Endodermal cell (in vitro differentiated cells): ENCODE data around the gene C1orf167. TPM values are rescaled to one million over a fixed set of nuclear protein-coding genes. Genes with fewer than 3 reads are reported as not detected.

ENCODE experiments used
- DNase-seq: peaks from one replicate; pipeline ENCODE4 v3.0.0-alpha.2; 2017
- H3K27ac ChIP-seq: 2 replicates; pipeline ENCODE4 v1.5.1; 2013; ENCODE audit warnings: mild to moderate bottlenecking, low read depth, low read length, moderate library complexity
- H3K27me3 ChIP-seq: 2 replicates; pipeline ENCODE4 v1.6.1; 2013; ENCODE audit warnings: mild to moderate bottlenecking, low read length, moderate library complexity; ENCODE audit not compliant: insufficient read depth, control insufficient read depth, poor library complexity, severe bottlenecking
- H3K36me3 ChIP-seq: 2 replicates; pipeline ENCODE4 v1.7.0; 2013; ENCODE audit warnings: mild to moderate bottlenecking, low read length, moderate library complexity; ENCODE audit not compliant: control insufficient read depth, insufficient read depth
- H3K4me1 ChIP-seq: one replicate; pipeline ENCODE4 v1.7.0; 2013; ENCODE audit warnings: low read length; ENCODE audit not compliant: control insufficient read depth, insufficient read depth
- H3K4me3 ChIP-seq: 2 replicates; pipeline ENCODE4 v1.5.1; 2013; ENCODE audit warnings: mild to moderate bottlenecking, low read length, moderate library complexity
- H3K9ac ChIP-seq: 2 replicates; pipeline ENCODE4 v1.6.1; 2013; ENCODE audit warnings: mild to moderate bottlenecking, low read length, moderate library complexity; ENCODE audit not compliant: poor library complexity, severe bottlenecking; ENCODE audit errors: extremely low read depth
- H3K9me3 ChIP-seq: 2 replicates; pipeline ENCODE4 v1.6.1; 2013; ENCODE audit warnings: mild to moderate bottlenecking, low read length, moderate library complexity; ENCODE audit not compliant: control insufficient read depth
- H3K27ac Mint-ChIP-seq: 2 replicates; pipeline ENCODE4 v1.8.0; 2020; ENCODE audit warnings: mixed read lengths
- H3K27me3 Mint-ChIP-seq: 2 replicates; pipeline ENCODE4 v1.8.0; 2021; ENCODE audit warnings: mild to moderate bottlenecking, mixed read lengths; ENCODE audit not compliant: insufficient read depth
- H3K36me3 Mint-ChIP-seq: 2 replicates; pipeline ENCODE4 v1.8.0; 2020; ENCODE audit warnings: low read depth, mixed read lengths
- H3K4me1 Mint-ChIP-seq: 2 replicates; pipeline ENCODE4 v1.8.0; 2020; ENCODE audit warnings: mixed read lengths
- H3K4me3 Mint-ChIP-seq: 2 replicates; pipeline ENCODE4 v1.8.0; 2020; ENCODE audit warnings: mild to moderate bottlenecking, moderate library complexity, mixed read lengths
- H3K9me3 Mint-ChIP-seq: 2 replicates; pipeline ENCODE4 v1.8.0; 2020; ENCODE audit warnings: mild to moderate bottlenecking, mixed read lengths
- CTCF ChIP-seq: fragments of 200-600 bp; sonication (generic); conservative IDR thresholded peaks from 2 replicates; pipeline ENCODE4 v1.5.0; 2021; ENCODE audit warnings: antibody characterized with exemption, mild to moderate bottlenecking
- WGBS, 2 experiments: methylation state at CpG; one replicate each; pipeline versions ENCODE4 v1.1.5 to v1.1.7; 2013; ENCODE audit warnings: missing lambda C conversion rate in 2 of 2, mixed read lengths in 1 of 2; ENCODE audit not compliant: insufficient coverage in 1 of 2, insufficient read length in 1 of 2; 5-methylcytosine and 5-hydroxymethylcytosine counted together
- total RNA-seq, 2 donors: library from RNA; stranded (reverse); fragmentation: NEBNext Ultra II Directional in 1 of 2; extraction: Animal tissue kit (Norgen Biotek cat#: 25700) in 1 of 2; gene quantifications; 2 replicates in 1 of 2; 3 replicates in 1 of 2; pipeline ENCODE4 v1.2.1, GENCODE V29; 2021

Gene C1orf167
- total RNA-seq, 2 donors from 2014 or later, result 0.95 to 1.4 TPM

GRCh38 chr1:11749996-11750395 is 12.0 kb upstream of the C1orf167 start:
- no peak overlapping the region for H3K4me3 ChIP-seq
- H3K36me3 Mint-ChIP-seq, result peaks cover 24% of the 10 kb centered on the region
- no peak for DNase-seq

GRCh38 chr1:11751087-11751486 is 10.9 kb upstream of the C1orf167 start:
- Histone ChIP-seq H3K36me3 (peaks cover under 1% of the 10 kb centered on the region), H3K9ac (no peak overlapping the region), H3K27me3 (no peaks in the 10 kb centered on the region), H3K27ac (no peak overlapping the region), H3K4me1 (peaks cover 3% of the 10 kb centered on the region), H3K4me3 (no peak overlapping the region), H3K9me3 (no peaks in the 10 kb centered on the region)
- Mint-ChIP-seq H3K4me3 (no peak overlapping the region), H3K4me1 (peaks cover 21% of the 10 kb centered on the region), H3K27ac (no peak overlapping the region), H3K27me3 (peaks cover 5% of the 10 kb centered on the region), H3K9me3 (no peaks in the 10 kb centered on the region), H3K36me3 (peaks cover 19% of the 10 kb centered on the region)
- TF ChIP-seq CTCF, result no peak
- DNase-seq, result no peak
- WGBS, 2 experiments, result 93 to 95% methylated on average over 5 to 9 of the region's 9 CpGs

More at GRCh38 chr1:11749996-11750395, 12.0 kb upstream of the C1orf167 start:
- Mint-ChIP-seq H3K4me1 (peaks cover 21% of the 10 kb centered on the region), H3K27ac (no peak overlapping the region), H3K4me3 (no peak overlapping the region), H3K9me3 (no peaks in the 10 kb centered on the region), H3K27me3 (no peaks in the 10 kb centered on the region)
- Histone ChIP-seq H3K9me3 (no peaks in the 10 kb centered on the region), H3K36me3 (peaks cover 5% of the 10 kb centered on the region), H3K4me1 (peaks cover 3% of the 10 kb centered on the region), H3K27ac (no peak overlapping the region), H3K27me3 (no peaks in the 10 kb centered on the region), H3K9ac (no peak overlapping the region)
- 93 to 95% methylated on average over 13 to 15 of the region's 15 CpGs for WGBS, 2 experiments
- no peak for TF ChIP-seq CTCF

- Mint-ChIP-seq H3K36me3 (peaks cover 11% of the 10 kb centered on the region), H3K4me1 (peaks cover 21% of the 10 kb centered on the region), H3K27me3 (peaks cover 13% of the 10 kb centered on the region), H3K4me3 (no peak overlapping the region), H3K27ac (peak overlapping the region; percentile 40), H3K9me3 (no peaks in the 10 kb centered on the region)
- H3K27me3 ChIP-seq, result no peaks in the 10 kb centered on the region
- no peaks in the 10 kb centered on the region for H3K36me3 ChIP-seq
- peaks cover 3% of the 10 kb centered on the region for H3K4me1 ChIP-seq
- H3K27ac ChIP-seq, result peak overlapping the region; percentile 49
- WGBS, 2 experiments, result 86 to 87% methylated on average over 9 to 17 of the region's 17 CpGs
- no peak overlapping the region for H3K9ac ChIP-seq
- no peak for DNase-seq
- TF ChIP-seq CTCF, result no peak
- H3K9me3 ChIP-seq, result no peaks in the 10 kb centered on the region
- H3K4me3 ChIP-seq, result no peak overlapping the region
These were observed 9.5 kb upstream of the C1orf167 start for GRCh38 chr1:11752359-11753088.
